LNCAP (cell line): ENCODE data around the gene SOX10.

Experiments
- CTCF ChIP-seq: fragments of 450-650 bp; IDR thresholded peaks from 2 replicates; pipeline ENCODE4 v1.5.1; 2017; ENCODE audit warnings: mild to moderate bottlenecking

SOX10 gene

GRCh38 chr22:38009000-38009806, 24.8 kb upstream of the SOX10 start:
- TF ChIP-seq CTCF: no peak

GRCh38 chr22:38007330-38007902, 23.1 kb upstream of the SOX10 start:
- no peak for TF ChIP-seq CTCF

- no peak for TF ChIP-seq CTCF
These were observed 22.6 kb upstream of the SOX10 start for GRCh38 chr22:38006906-38007305.

GRCh38 chr22:38005943-38006342, 21.6 kb upstream of the SOX10 start:
- no peak for TF ChIP-seq CTCF

- TF ChIP-seq CTCF: no peak
These were observed 15.4 kb upstream of the SOX10 start for GRCh38 chr22:37999640-38000272.

GRCh38 chr22:37999236-37999635, 14.9 kb upstream of the SOX10 start:
- TF ChIP-seq CTCF: no peak

GRCh38 chr22:37998543-37998942, 14.2 kb upstream of the SOX10 start:
- TF ChIP-seq CTCF: no peak
